Breast epithelium (tissue), 3 donors: ENCODE data around the gene UBE4B.

Experiments
- CTCF ChIP-seq, 3 donors: fragments of 450-650 bp; IDR thresholded peaks; one replicate each; pipeline ENCODE4 v1.5.1; 2016 to 2017; ENCODE audit warnings: antibody characterized with exemption in 3 of 3, mild to moderate bottlenecking in 3 of 3, moderate library complexity in 3 of 3
- POLR2AphosphoS5 ChIP-seq, 3 donors: sonication (generic); formaldehyde crosslinking; IDR thresholded peaks; one replicate each; pipeline ENCODE4 v1.6.1; 2017; ENCODE audit warnings: antibody characterized with exemption in 3 of 3

- no peak for TF ChIP-seq CTCF (IDR thresholded peaks at IDR 0.05)
- no peak for TF ChIP-seq POLR2AphosphoS5 (IDR thresholded peaks at IDR 0.05)
These were observed 70.4 kb downstream of the UBE4B start for GRCh38 chr1:10103193-10103592.
